Osteoblast (primary cell): Measurements from ENCODE around the gene TOP3A. TPM values are rescaled to one million over a fixed set of nuclear protein-coding genes. Genes with fewer than 3 reads are reported as not detected.

Experiments used
- DNase-seq: peaks from one replicate; pipeline ENCODE4 v3.0.0; 2011; ENCODE audit warnings: low spot score, mixed read lengths; ENCODE audit not compliant: insufficient read length; ENCODE audit errors: missing footprints
- H2AFZ ChIP-seq: 2 replicates; pipeline ENCODE4 v1.6.0; 2011; ENCODE audit warnings: mild to moderate bottlenecking, low read length
- H3K27ac ChIP-seq: 2 replicates; pipeline ENCODE4 v1.5.1; 2011; ENCODE audit warnings: mild to moderate bottlenecking, low read depth, low read length, moderate library complexity
- H3K27me3 ChIP-seq: 2 replicates; pipeline ENCODE4 v1.6.0; 2012; ENCODE audit warnings: mild to moderate bottlenecking, control low read depth, inconsistent platforms, low read length, moderate library complexity; ENCODE audit not compliant: insufficient read depth
- H3K36me3 ChIP-seq: 2 replicates; pipeline ENCODE4 v1.5.1; 2011; ENCODE audit warnings: mild to moderate bottlenecking, low read length, control low read depth, moderate library complexity; ENCODE audit not compliant: insufficient read depth
- H3K4me1 ChIP-seq: 2 replicates; pipeline ENCODE4 v1.5.1; 2011; ENCODE audit warnings: mild to moderate bottlenecking, low read length, control low read depth, moderate library complexity; ENCODE audit not compliant: insufficient read depth
- H3K4me2 ChIP-seq: 2 replicates; pipeline ENCODE4 v1.6.0; 2011; ENCODE audit warnings: mild to moderate bottlenecking, low read length; ENCODE audit not compliant: insufficient read depth
- H3K4me3 ChIP-seq: fragments of 200-600 bp; sonication (generic); 3 replicates; pipeline ENCODE4 v1.5.1; 2012; ENCODE audit warnings: mild to moderate bottlenecking, low read length, inconsistent platforms; ENCODE audit not compliant: insufficient read depth
- H3K79me2 ChIP-seq: 2 replicates; pipeline ENCODE4 v1.6.0; 2012; ENCODE audit warnings: mild to moderate bottlenecking, low read length, control low read depth, inconsistent platforms; ENCODE audit not compliant: insufficient read depth
- H3K9me3 ChIP-seq: 2 replicates; pipeline ENCODE4 v1.5.1; 2011; ENCODE audit warnings: low read depth, low read length, control low read depth
- H4K20me1 ChIP-seq: 2 replicates; pipeline ENCODE4 v1.6.0; 2012; ENCODE audit warnings: mild to moderate bottlenecking, low read length, control low read depth; ENCODE audit not compliant: insufficient read depth
- CTCF ChIP-seq: IDR thresholded peaks from 2 replicates; pipeline ENCODE4 v1.5.1; 2011; ENCODE audit warnings: mild to moderate bottlenecking, low read depth, low read length, moderate library complexity; ENCODE audit errors: extremely low read depth
- total RNA-seq: library from RNA; depleted of rRNA; stranded (reverse); fragments of >200 nt; gene quantifications from 2 replicates; pipeline ENCODE4 v1.2.3, GENCODE V29; 2012

The TOP3A gene
- total RNA-seq, 1 donor = 36.2 TPM

- peaks cover 95% of the 10 kb centered on the region for H3K79me2 ChIP-seq
- no peak for TF ChIP-seq CTCF
- peak overlapping the region; percentile 34 for H3K4me2 ChIP-seq
- H3K36me3 ChIP-seq = peaks cover 46% of the 10 kb centered on the region
- no peaks in the 10 kb centered on the region for H3K9me3 ChIP-seq
- no peak overlapping the region for H2AFZ ChIP-seq
- DNase-seq = no peak
- peaks cover 64% of the 10 kb centered on the region for H4K20me1 ChIP-seq
- no peak overlapping the region for H3K4me3 ChIP-seq
- H3K27ac ChIP-seq = no peak overlapping the region
- no peaks in the 10 kb centered on the region for H3K27me3 ChIP-seq
- H3K4me1 ChIP-seq = peaks cover 27% of the 10 kb centered on the region
Measured at GRCh38 chr17:18320301-18320700, 5.5 kb upstream of the TOP3A start.

GRCh38 chr17:18319604-18320256 lies 4.9 kb upstream of the TOP3A start:
- H2AFZ ChIP-seq = no peak overlapping the region
- H3K79me2 ChIP-seq = peaks cover 91% of the 10 kb centered on the region
- H3K9me3 ChIP-seq = no peaks in the 10 kb centered on the region
- H3K27me3 ChIP-seq = no peaks in the 10 kb centered on the region
- H3K4me2 ChIP-seq = peak overlapping the region; percentile 34
- peaks cover 41% of the 10 kb centered on the region for H3K36me3 ChIP-seq
- peak overlapping the region; percentile 7 for H3K4me3 ChIP-seq
- peak; percentile 59 for TF ChIP-seq CTCF
- H4K20me1 ChIP-seq = peaks cover 64% of the 10 kb centered on the region
- H3K27ac ChIP-seq = no peak overlapping the region
- H3K4me1 ChIP-seq = peaks cover 25% of the 10 kb centered on the region
- peak; percentile 86 for DNase-seq

- no peaks in the 10 kb centered on the region for H3K27me3 ChIP-seq
- DNase-seq = no peak
- peaks cover 63% of the 10 kb centered on the region for H4K20me1 ChIP-seq
- H3K27ac ChIP-seq = no peak overlapping the region
- H3K4me3 ChIP-seq = peak overlapping the region; percentile 29
- H3K79me2 ChIP-seq = peaks cover 90% of the 10 kb centered on the region
- peak overlapping the region; percentile 54 for H3K4me2 ChIP-seq
- TF ChIP-seq CTCF = no peak
- peaks cover 33% of the 10 kb centered on the region for H3K36me3 ChIP-seq
- H3K9me3 ChIP-seq = no peaks in the 10 kb centered on the region
- peaks cover 27% of the 10 kb centered on the region for H3K4me1 ChIP-seq
- no peak overlapping the region for H2AFZ ChIP-seq
Measured at GRCh38 chr17:18318771-18319450, 4.1 kb upstream of the TOP3A start.

- Histone ChIP-seq H3K27ac (peak overlapping the region; percentile 23), H3K4me1 (peaks cover 35% of the 10 kb centered on the region), H4K20me1 (peaks cover 63% of the 10 kb centered on the region), H3K4me2 (peak overlapping the region; percentile 54), H3K9me3 (no peaks in the 10 kb centered on the region), H2AFZ (no peak overlapping the region), H3K36me3 (peaks cover 26% of the 10 kb centered on the region), H3K4me3 (peak overlapping the region; percentile 1), H3K79me2 (peaks cover 91% of the 10 kb centered on the region), H3K27me3 (no peaks in the 10 kb centered on the region)
- peak; percentile 59 for DNase-seq
- TF ChIP-seq CTCF = no peak
Measured at GRCh38 chr17:18318117-18318516, 3.3 kb upstream of the TOP3A start.
